Large intestine (tissue), 3 donors: ENCODE results near the gene GPR143. TPM values are rescaled to one million over a fixed set of nuclear protein-coding genes. Genes with fewer than 3 reads are reported as not detected.
A peak's percentile ranks its signal among the peaks of the same experiment; 100 is the strongest.

Experiments
- DNase-seq, 2 donors: peaks; one replicate each; pipeline versions ENCODE4 v3.0.0 to v3.0.0-alpha.2; 2013
- H3K27ac ChIP-seq: one replicate; pipeline ENCODE4 v1.5.1; 2013; ENCODE audit warnings: low read length
- H3K27me3 ChIP-seq: 2 replicates; pipeline ENCODE4 v1.6.1; 2013; ENCODE audit warnings: low read length; ENCODE audit not compliant: control insufficient read depth, insufficient read depth
- H3K36me3 ChIP-seq: 2 replicates; pipeline ENCODE4 v1.6.1; 2013; ENCODE audit warnings: low read length; ENCODE audit not compliant: control insufficient read depth, insufficient read depth
- H3K4me1 ChIP-seq: one replicate; pipeline ENCODE4 v1.6.1; 2013; ENCODE audit warnings: low read length; ENCODE audit not compliant: control insufficient read depth, insufficient read depth
- H3K4me3 ChIP-seq: one replicate; pipeline ENCODE4 v1.5.1; 2013; ENCODE audit warnings: low read length
- H3K9me3 ChIP-seq: one replicate; pipeline ENCODE4 v1.6.1; 2013; ENCODE audit warnings: mild to moderate bottlenecking, low read depth, low read length, moderate library complexity; ENCODE audit not compliant: control insufficient read depth
- WGBS: methylation state at CpG from one replicate; pipeline ENCODE4 v1.1.5; 2013; ENCODE audit warnings: low lambda C conversion rate; ENCODE audit not compliant: insufficient coverage; 5-methylcytosine and 5-hydroxymethylcytosine counted together
- polyA plus RNA-seq: library from polyadenylated mRNA; unstranded; fragments of 120-200 nt; gene quantifications from one replicate; pipeline ENCODE4 v1.2.1, GENCODE V29; 2013

The GPR143 gene
- polyA plus RNA-seq, 1 donor, result 5.2 TPM

DNA sequence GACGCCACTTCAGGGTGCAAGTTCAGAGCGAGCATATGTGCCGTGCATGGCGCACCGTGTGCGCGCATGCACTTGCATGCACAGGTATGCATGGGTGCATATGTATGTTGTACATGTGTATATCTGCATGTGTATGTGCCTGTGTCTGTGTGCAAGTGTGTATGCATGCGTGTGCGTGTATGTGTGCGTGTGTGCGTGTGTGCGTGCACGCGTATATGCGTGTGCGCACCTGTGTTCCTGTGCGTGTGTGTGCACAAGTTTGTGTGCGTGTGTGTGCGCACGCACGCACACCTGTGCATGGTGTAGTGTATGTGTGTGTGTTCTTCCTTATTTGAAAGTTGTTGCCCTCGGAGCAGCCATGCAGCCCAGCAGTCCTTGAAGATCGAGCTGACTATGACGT, 76.8 kb downstream of the GPR143 start:
- Histone ChIP-seq H3K27ac (no peak overlapping the region), H3K4me3 (no peak overlapping the region), H3K4me1 (no peaks in the 10 kb centered on the region), H3K36me3 (peaks cover 17% of the 10 kb centered on the region), H3K9me3 (no peaks in the 10 kb centered on the region), H3K27me3 (no peaks in the 10 kb centered on the region)
- DNase-seq, result no peak
- WGBS, result no CpG with 5 or more reads among the region's 24 CpGs

DNA sequence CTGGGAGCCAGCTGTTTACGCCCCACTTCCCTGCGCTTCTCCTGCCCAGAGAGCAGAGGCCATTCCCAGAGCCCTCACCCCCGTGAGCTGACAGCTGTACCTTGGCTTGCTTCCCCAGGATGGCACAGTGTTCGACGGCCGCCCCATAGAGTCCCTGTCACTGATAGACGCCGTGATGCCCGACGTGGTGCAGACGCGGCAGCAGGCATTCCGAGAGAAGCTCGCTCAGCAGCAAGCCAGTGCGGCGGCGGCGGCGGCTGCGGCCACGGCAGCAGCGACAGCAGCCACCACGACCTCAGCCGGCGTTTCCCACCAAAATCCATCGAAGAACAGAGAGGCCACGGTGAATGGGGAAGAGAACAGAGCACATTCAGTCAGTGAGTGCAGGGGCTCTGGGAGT, 77.7 kb downstream of the GPR143 start:
- Histone ChIP-seq H3K4me3 (no peak overlapping the region), H3K9me3 (no peaks in the 10 kb centered on the region), H3K27me3 (no peaks in the 10 kb centered on the region), H3K4me1 (no peaks in the 10 kb centered on the region), H3K36me3 (peaks cover 11% of the 10 kb centered on the region), H3K27ac (no peak overlapping the region)
- no CpG with 5 or more reads among the region's 27 CpGs for WGBS
- DNase-seq, result no peak

DNA sequence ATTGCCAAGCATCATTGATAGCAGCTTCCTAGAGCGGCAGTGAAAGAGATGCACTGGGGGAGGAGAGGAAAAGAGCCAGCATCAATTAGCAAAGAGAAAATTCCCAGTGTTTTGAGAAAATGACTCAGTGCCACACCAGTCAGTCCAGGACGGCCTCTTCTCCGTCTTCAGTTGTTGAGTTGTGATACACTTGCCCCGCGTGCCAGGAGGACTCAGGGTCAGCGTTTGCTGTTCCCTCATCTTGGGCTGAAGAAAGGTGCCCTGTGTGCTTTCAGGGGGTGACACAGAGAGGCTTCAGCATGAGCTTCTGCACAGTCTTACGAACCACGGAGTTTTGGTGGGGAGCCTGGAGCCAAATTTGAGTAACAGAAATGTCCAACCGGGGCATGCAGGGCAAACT, 82.3 kb downstream of the GPR143 start:
- Histone ChIP-seq H3K36me3 (peaks cover under 1% of the 10 kb centered on the region), H3K4me3 (no peak overlapping the region)
- WGBS, result no CpG with 5 or more reads among the region's 9 CpGs

DNA sequence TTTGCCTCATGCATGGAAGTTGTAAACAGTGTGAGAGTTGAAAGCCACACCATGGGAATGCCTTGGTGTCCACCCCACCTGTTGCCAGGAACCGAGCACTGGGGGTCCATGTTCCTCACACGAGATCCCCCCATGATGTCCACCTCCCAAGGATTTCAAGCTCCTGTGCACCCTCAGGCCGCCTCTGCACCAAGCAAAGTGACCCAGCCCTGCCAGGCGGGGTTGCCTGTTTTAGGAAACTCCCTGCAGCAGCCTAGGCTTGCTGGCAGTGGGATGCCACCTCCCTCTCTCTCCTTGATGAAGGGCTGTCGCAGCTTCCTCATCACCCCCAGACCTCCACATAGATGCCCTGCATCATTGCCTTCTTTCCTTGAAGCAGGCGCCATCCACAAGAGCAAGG, 82.8 kb downstream of the GPR143 start:
- WGBS, result no CpG with 5 or more reads among the region's 6 CpGs
- H3K4me1 ChIP-seq, result no peaks in the 10 kb centered on the region
- H3K9me3 ChIP-seq, result no peaks in the 10 kb centered on the region
- no peak for DNase-seq
- H3K4me3 ChIP-seq, result no peak overlapping the region
- no peaks in the 10 kb centered on the region for H3K36me3 ChIP-seq
- H3K27ac ChIP-seq, result no peak overlapping the region
- H3K27me3 ChIP-seq, result no peaks in the 10 kb centered on the region

More for the DNA sequence above, 82.3 kb downstream of the GPR143 start:
- Histone ChIP-seq H3K4me1 (no peaks in the 10 kb centered on the region), H3K27ac (no peak overlapping the region), H3K9me3 (no peaks in the 10 kb centered on the region), H3K27me3 (no peaks in the 10 kb centered on the region)
- no peak for DNase-seq

DNA sequence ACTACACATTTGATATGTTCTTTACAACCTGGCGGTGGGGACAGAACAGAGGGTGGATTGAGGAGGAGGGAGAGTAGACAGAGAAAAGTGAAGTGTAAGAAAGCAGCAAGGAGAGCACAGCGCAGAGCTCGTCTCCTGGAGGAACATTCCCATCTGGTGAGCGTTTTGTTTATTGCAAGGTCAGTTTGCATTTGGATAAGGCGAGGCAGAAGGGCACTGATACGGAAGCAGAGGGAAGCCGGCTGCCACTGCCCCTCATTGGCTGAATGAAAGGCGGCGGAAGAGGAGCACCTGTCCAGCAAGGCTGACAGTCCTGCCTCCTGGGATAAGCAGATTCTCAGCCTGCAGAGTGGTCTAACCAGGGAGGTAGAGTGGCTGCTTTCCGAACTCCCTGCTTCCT, 83.2 kb downstream of the GPR143 start:
- H3K9me3 ChIP-seq, result no peaks in the 10 kb centered on the region
- no peaks in the 10 kb centered on the region for H3K36me3 ChIP-seq
- no peaks in the 10 kb centered on the region for H3K4me1 ChIP-seq
- no peak overlapping the region for H3K27ac ChIP-seq
- WGBS, result no CpG with 5 or more reads among the region's 10 CpGs
- DNase-seq, result peak; percentile 9 to 30
- H3K4me3 ChIP-seq, result no peak overlapping the region
- no peaks in the 10 kb centered on the region for H3K27me3 ChIP-seq

DNA sequence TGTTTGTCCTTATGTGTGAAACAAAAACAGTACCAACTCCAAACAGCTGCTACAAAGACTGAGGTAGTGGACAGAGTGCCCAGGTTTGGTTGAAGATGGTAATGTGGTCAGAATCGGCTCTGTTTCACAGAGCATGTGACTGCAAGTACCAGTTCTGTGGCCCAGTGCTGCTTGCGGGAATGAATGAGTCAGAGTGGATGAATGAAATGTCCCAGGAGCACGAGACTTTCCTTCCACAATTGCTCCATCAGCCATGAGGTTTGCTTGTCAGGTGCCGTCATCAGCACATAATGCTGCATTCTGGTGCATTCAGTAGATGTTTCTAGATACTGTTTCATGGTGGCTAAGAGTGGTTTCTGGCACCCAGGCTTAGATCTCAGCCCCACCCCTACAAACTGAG, 84.2 kb downstream of the GPR143 start:
- Histone ChIP-seq H3K4me3 (no peak overlapping the region), H3K4me1 (no peaks in the 10 kb centered on the region), H3K36me3 (no peaks in the 10 kb centered on the region), H3K27me3 (no peaks in the 10 kb centered on the region), H3K9me3 (no peaks in the 10 kb centered on the region), H3K27ac (no peak overlapping the region)
- WGBS, result no CpG with 5 or more reads among the region's 4 CpGs
- no peak for DNase-seq

DNA sequence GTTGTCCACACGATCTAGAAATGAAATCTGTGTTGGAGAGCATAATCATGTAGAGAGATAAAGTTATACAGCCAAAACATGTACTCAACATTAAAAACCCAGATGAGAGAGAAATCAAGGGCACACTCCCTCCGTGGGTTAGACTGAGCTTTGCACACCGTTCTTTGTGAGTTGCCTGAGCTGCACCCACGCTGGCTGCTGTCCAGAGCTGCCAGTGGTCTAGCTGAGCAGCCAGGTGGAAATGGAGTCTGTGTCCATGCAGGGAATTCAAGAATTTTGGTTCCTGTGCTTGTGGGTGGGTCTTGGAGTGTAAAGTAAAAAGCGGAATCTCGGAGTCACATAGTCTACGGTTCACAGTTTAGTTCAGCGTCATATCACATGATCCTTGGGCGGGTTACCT, 84.6 kb downstream of the GPR143 start:
- no CpG with 5 or more reads among the region's 9 CpGs for WGBS

DNA sequence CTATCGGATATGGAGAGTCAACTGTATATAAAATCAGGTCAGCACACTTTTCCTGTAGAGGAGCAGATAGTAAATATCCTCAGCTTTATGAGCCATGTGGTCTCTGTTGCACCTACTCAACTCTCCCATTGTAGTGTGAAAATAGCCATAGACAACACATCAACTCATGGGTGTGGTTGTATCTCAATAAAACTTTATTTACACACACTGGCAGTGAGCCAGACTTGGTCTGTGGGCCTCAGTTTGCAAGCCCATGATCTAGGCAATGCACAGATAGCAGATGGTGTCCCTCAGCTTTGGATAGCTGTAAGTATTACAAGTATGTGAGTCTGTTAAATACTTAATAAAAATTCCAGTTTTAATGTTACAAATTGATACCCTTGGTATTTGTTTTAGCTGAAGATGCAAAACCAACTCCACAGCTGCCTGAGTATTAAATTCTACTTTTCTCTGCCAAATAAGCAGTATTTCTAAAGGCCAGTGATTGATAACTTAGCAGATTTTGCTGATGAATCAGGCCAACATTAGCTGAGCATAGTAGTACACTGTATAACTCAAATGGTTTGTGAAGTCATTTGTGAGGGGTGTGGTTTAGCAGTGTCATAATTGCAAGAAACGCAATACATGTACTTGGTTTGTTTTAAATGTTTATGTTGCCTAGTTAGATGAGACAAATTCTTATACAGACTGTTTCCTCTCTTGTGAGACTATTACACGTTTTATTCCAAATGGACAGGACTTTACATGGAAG, 87.3 kb downstream of the GPR143 start:
- no peak for DNase-seq
- no peaks in the 10 kb centered on the region for H3K4me1 ChIP-seq
- no CpG with 5 or more reads among the region's 3 CpGs for WGBS
- no peak overlapping the region for H3K4me3 ChIP-seq
- no peaks in the 10 kb centered on the region for H3K36me3 ChIP-seq
- no peak overlapping the region for H3K27ac ChIP-seq
- H3K27me3 ChIP-seq, result no peaks in the 10 kb centered on the region
- no peaks in the 10 kb centered on the region for H3K9me3 ChIP-seq

More for the DNA sequence above, 84.6 kb downstream of the GPR143 start:
- DNase-seq, result no peak
- H3K27me3 ChIP-seq, result no peaks in the 10 kb centered on the region
- H3K4me1 ChIP-seq, result no peaks in the 10 kb centered on the region
- no peaks in the 10 kb centered on the region for H3K9me3 ChIP-seq
- H3K36me3 ChIP-seq, result no peaks in the 10 kb centered on the region
- H3K4me3 ChIP-seq, result no peak overlapping the region
- H3K27ac ChIP-seq, result no peak overlapping the region

DNA sequence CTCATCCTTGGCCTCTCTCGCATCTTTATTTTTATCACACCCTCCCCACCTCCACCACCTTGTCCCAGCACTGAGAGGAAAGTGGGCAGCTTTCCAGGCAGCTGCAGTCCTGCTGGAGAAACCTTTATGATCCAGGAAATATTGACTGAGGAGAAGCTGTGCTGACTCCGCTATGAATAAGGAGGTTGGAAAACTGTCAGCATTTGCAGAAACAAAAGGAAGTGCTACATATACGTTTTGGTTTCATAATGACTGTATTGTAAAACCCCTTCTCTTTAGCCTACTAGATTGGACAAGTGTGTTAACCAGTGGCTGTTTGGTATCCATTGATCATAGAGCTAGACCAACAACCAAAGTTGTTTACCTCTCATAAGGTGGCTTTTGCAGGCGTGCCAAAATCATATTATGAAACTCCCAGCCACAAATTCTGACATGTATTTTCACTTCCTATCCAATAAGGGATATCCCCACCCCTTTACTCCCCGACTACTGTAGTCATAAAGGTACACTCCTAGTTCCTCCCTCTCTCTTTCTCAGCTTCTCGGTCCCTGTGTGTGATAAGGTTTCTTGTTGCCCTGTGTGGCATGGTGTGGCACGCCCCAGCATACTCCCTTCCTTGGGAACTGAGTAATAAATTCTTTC, 88.4 kb downstream of the GPR143 start:
- no peak overlapping the region for H3K4me3 ChIP-seq
- no peaks in the 10 kb centered on the region for H3K9me3 ChIP-seq
- DNase-seq, result peak; percentile 19 to 47
- no peaks in the 10 kb centered on the region for H3K36me3 ChIP-seq
- no peaks in the 10 kb centered on the region for H3K4me1 ChIP-seq
- WGBS, result no CpG with 5 or more reads among the region's 7 CpGs
- no peaks in the 10 kb centered on the region for H3K27me3 ChIP-seq
- peak overlapping the region; percentile 40 for H3K27ac ChIP-seq

DNA sequence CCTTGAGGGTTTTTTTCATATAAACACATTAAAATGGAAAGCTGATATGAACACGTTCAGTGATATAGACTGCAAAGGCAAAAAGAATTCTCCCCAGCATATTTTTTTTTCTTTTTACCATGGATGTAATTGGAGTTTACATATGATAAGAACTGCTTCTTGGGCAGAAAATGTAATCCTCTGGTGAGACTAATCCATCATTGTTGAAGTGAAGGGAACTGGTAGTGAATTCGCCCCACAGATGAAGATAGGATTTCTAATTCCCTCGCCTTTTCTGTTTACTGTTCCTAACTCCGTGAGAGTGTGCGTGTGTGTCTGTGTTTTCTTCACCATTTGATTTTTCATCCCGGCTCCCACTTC, 88.9 kb downstream of the GPR143 start:
- no peak for DNase-seq
- no peaks in the 10 kb centered on the region for H3K36me3 ChIP-seq
- peak overlapping the region; percentile 40 for H3K27ac ChIP-seq
- H3K9me3 ChIP-seq, result no peaks in the 10 kb centered on the region
- H3K4me1 ChIP-seq, result no peaks in the 10 kb centered on the region
- 74% methylated on average over 3 of the region's 6 CpGs for WGBS
- H3K27me3 ChIP-seq, result no peaks in the 10 kb centered on the region
- no peak overlapping the region for H3K4me3 ChIP-seq

DNA sequence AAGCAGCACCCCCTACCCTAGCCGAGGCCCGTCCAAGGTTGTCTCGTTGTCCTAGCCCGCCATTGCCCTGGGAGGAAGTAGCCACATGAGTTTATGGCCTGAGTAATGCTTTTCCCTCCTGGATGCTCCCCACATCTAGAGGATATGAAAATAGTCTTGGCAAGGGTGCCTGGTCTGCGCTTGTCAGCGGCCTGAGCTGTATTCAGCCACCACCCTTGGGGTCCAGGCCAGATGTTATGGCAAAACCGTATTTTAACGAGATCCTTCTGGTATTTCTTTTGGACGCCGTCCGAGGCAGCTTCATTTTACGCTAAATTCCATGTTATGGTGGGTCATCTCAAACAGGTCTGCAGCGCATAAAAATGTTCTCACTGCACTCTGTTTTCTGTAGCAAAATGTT, 89.3 kb downstream of the GPR143 start:
- no peak overlapping the region for H3K27ac ChIP-seq

More for the DNA sequence above, 89.3 kb downstream of the GPR143 start:
- no peak overlapping the region for H3K4me3 ChIP-seq
- H3K36me3 ChIP-seq, result no peaks in the 10 kb centered on the region
- no peaks in the 10 kb centered on the region for H3K4me1 ChIP-seq
- no CpG with 5 or more reads among the region's 13 CpGs for WGBS
- H3K27me3 ChIP-seq, result no peaks in the 10 kb centered on the region
- H3K9me3 ChIP-seq, result no peaks in the 10 kb centered on the region
- no peak for DNase-seq
